GM12878 (cell line): ENCODE data around the gene MRPL49. TPM values are rescaled to one million over a fixed set of nuclear protein-coding genes. Genes with fewer than 3 reads are reported as not detected.
A peak's percentile ranks its signal among the peaks of the same experiment; 100 is the strongest.

Experiments
- BACH1 ChIP-seq: fragments of 450-650 bp; IDR thresholded peaks from 2 replicates; pipeline ENCODE4 v1.6.1; 2017; ENCODE audit warnings: mild to moderate bottlenecking, borderline replicate concordance
- BHLHE40 ChIP-seq, 2 experiments: fragments of 450-650 bp in 1 of 2; IDR thresholded peaks; 2 replicates each; pipeline ENCODE4 v1.6.1; 2011 to 2017; ENCODE audit warnings: low read depth in 2 of 2, borderline replicate concordance in 1 of 2, improper control_type of control experiment in 1 of 2, low read length in 1 of 2, mild to moderate bottlenecking in 1 of 2
- CHD1 ChIP-seq: IDR thresholded peaks from 2 replicates; pipeline ENCODE4 v1.6.1; 2012; ENCODE audit warnings: low read depth, low read length, improper control_type of control experiment
- CHD4 ChIP-seq: fragments of 200-600 bp; sonication (generic); IDR thresholded peaks from 2 replicates; pipeline ENCODE4 v1.6.1; 2016; ENCODE audit warnings: mild to moderate bottlenecking
- EP300 ChIP-seq, 2 experiments: fragments of 150-350 bp in 1 of 2; IDR thresholded peaks; 2 replicates each; pipeline ENCODE4 v1.6.1; 2011 to 2012; ENCODE audit warnings: low read depth in 2 of 2, low read length in 2 of 2, borderline replicate concordance in 1 of 2, improper control_type of control experiment in 1 of 2, inconsistent platforms in 1 of 2; ENCODE audit not compliant: control insufficient read depth in 1 of 2
- ESRRA ChIP-seq: IDR thresholded peaks from 2 replicates; pipeline ENCODE4 v1.6.1; 2012; ENCODE audit warnings: mild to moderate bottlenecking, low read length, improper control_type of control experiment
- FOS ChIP-seq: IDR thresholded peaks from 3 replicates; pipeline ENCODE4 v1.6.1; 2011; ENCODE audit warnings: borderline replicate concordance; ENCODE audit not compliant: insufficient read length; ENCODE audit errors: extremely low read depth
- HDGF ChIP-seq: fragments of 450-650 bp; IDR thresholded peaks from 2 replicates; pipeline ENCODE4 v1.6.1; 2016; ENCODE audit warnings: antibody characterized with exemption
- PML ChIP-seq: IDR thresholded peaks from 2 replicates; pipeline ENCODE4 v1.6.1; 2012; ENCODE audit warnings: low read length, inconsistent platforms
- SIN3A ChIP-seq: IDR thresholded peaks from 2 replicates; pipeline ENCODE4 v1.6.1; 2012; ENCODE audit warnings: low read depth, low read length, improper control_type of control experiment
- SRF ChIP-seq, 2 experiments: IDR thresholded peaks; 2 replicates each; pipeline ENCODE4 v1.6.1; 2011; ENCODE audit warnings: low read depth in 2 of 2, low read length in 2 of 2, mild to moderate bottlenecking in 1 of 2, moderate library complexity in 1 of 2
- TCF12 ChIP-seq: IDR thresholded peaks from 2 replicates; pipeline ENCODE4 v1.6.1; 2011; ENCODE audit warnings: low read depth, mild to moderate bottlenecking, low read length
- TCF7 ChIP-seq: IDR thresholded peaks from 2 replicates; pipeline ENCODE4 v1.6.1; 2014; ENCODE audit warnings: antibody characterized with exemption, borderline replicate concordance
- ZSCAN29 ChIP-seq: fragments of 450-650 bp; IDR thresholded peaks from 2 replicates; pipeline ENCODE4 v1.6.1; 2017; ENCODE audit warnings: mild to moderate bottlenecking, moderate library complexity
- polyA plus RNA-seq, 11 experiments: library from polyadenylated mRNA; depleted of rRNA in 4 of 11; unstranded in 6 of 11; stranded (reverse) in 5 of 11; fragments of >200 nt; fragmentation: Nextera tagmentation in 4 of 11; fragmentation: Illumina TruSeq in 1 of 11; extraction: Ambion mirVana in 4 of 11; extraction: Trizol in 1 of 11; gene quantifications; 1 replicate in 1 of 11; 2 replicates in 10 of 11; pipeline versions ENCODE4 v1.2.1 to v1.2.3, GENCODE V29; 2011 to 2016; ENCODE audit warnings: inconsistent platforms in 2 of 11, missing spikeins in 2 of 11, low read depth in 1 of 11
- total RNA-seq, 4 experiments: library from RNA; depleted of rRNA in 3 of 4; stranded (reverse); fragments of >200 nt in 3 of 4; fragmentation: Illumina TruSeq in 1 of 4; extraction: Trizol in 1 of 4; gene quantifications; 2 replicates each; pipeline versions ENCODE4 v1.2.1 to v1.2.3, GENCODE V29; 2013 to 2021
- TF ChIP-seq, protein P1 (sequence below): fragments of 450-650 bp; IDR thresholded peaks from 2 replicates; pipeline ENCODE4 v1.6.1; 2017; ENCODE audit warnings: borderline replicate concordance
- TF ChIP-seq, protein P2 (sequence below): IDR thresholded peaks from 2 replicates; pipeline ENCODE4 v1.6.1; 2012; ENCODE audit warnings: improper control_type of control experiment, low read depth, low read length; ENCODE audit not compliant: insufficient replicate concordance
- TF ChIP-seq, protein P3 (sequence below): IDR thresholded peaks from 2 replicates; pipeline ENCODE4 v1.6.1; 2011; ENCODE audit warnings: low read depth, mild to moderate bottlenecking, low read length, moderate library complexity, borderline replicate concordance; ENCODE audit errors: extremely low read depth
- TF ChIP-seq, protein P4 (sequence below): IDR thresholded peaks from 2 replicates; pipeline ENCODE4 v1.6.1; 2012; ENCODE audit warnings: low read depth, low read length, improper control_type of control experiment
- TF ChIP-seq, protein P5 (sequence below): fragments of 450-650 bp; formaldehyde crosslinking; IDR thresholded peaks from 2 replicates; pipeline ENCODE4 v1.4.0; 2022; ENCODE audit warnings: mild to moderate bottlenecking, moderate library complexity

Gene MRPL49
- total and polyA plus RNA-seq, 10 of the 15 experiments (the other 5 are each of a cell fraction or from before 2014, with no cell fraction given), result 42.0 to 116 (median 71.7) TPM

DNA sequence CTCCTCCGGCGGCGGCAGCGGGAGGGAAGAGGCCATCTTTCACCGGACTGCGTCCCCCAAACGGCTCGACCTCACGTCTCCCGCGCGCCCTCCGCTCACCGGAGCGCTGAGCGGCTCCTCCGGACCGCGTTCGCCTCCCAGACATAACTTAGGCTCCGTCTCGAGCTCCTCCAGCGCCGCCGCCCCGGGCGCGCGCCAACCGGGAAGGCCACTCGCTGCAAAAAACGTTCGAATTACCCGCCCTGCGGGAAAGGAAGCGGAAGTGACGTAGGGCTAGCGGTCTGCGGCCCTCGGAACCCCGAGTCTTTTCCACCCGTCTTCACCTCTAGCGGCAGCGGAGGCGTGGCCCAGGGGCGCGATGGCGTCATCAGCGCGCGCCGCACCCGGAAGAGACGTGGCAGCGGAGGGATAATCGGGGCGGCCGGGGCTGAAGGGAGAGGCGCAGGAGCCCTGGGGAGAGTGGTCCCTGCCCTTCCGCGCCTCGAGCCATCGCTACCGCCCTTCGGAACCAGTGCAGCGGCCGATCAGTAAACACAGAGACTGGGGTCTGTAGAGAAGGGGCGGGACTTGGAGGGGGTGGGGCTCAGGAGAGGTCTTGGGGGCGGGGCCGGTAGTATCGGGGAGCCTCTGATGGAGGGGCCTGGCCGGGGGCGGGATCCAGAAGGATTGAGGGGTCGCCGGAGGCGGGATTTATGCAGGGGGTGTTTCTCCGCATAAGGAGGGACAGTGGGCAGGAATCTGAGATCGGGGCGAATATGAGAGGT, 38.1 kb upstream of the MRPL49 start, which contains the start of the genes CDCA5 and ZFPL1 (continued):
- peak; percentile 80 for TF ChIP-seq ESRRA
- TF ChIP-seq BHLHE40 (IDR thresholded peaks at IDR 0.05; ENCODE audit: borderline replicate concordance in 1 of 2, low read depth in 2 of 2, low read length in 1 of 2), result peak; percentile 29 to 65; a peak in 3 of 4 replicates
- no peak for TF ChIP-seq CHD4
- no peak; the same call in 1 of the 2 replicates for TF ChIP-seq TCF12
- TF ChIP-seq FOS, result no peak
- peak; percentile 99 for TF ChIP-seq SIN3A
- peak; percentile 33; the same call in 1 of the 2 replicates for TF ChIP-seq BACH1
- TF ChIP-seq, protein P1, sequence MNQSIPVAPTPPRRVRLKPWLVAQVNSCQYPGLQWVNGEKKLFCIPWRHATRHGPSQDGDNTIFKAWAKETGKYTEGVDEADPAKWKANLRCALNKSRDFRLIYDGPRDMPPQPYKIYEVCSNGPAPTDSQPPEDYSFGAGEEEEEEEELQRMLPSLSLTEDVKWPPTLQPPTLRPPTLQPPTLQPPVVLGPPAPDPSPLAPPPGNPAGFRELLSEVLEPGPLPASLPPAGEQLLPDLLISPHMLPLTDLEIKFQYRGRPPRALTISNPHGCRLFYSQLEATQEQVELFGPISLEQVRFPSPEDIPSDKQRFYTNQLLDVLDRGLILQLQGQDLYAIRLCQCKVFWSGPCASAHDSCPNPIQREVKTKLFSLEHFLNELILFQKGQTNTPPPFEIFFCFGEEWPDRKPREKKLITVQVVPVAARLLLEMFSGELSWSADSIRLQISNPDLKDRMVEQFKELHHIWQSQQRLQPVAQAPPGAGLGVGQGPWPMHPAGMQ, result no peak
- no peak for TF ChIP-seq HDGF
- no peak for TF ChIP-seq ZSCAN29
- no peak for TF ChIP-seq TCF7
- peak; percentile 44 for TF ChIP-seq PML
- TF ChIP-seq, protein P2, sequence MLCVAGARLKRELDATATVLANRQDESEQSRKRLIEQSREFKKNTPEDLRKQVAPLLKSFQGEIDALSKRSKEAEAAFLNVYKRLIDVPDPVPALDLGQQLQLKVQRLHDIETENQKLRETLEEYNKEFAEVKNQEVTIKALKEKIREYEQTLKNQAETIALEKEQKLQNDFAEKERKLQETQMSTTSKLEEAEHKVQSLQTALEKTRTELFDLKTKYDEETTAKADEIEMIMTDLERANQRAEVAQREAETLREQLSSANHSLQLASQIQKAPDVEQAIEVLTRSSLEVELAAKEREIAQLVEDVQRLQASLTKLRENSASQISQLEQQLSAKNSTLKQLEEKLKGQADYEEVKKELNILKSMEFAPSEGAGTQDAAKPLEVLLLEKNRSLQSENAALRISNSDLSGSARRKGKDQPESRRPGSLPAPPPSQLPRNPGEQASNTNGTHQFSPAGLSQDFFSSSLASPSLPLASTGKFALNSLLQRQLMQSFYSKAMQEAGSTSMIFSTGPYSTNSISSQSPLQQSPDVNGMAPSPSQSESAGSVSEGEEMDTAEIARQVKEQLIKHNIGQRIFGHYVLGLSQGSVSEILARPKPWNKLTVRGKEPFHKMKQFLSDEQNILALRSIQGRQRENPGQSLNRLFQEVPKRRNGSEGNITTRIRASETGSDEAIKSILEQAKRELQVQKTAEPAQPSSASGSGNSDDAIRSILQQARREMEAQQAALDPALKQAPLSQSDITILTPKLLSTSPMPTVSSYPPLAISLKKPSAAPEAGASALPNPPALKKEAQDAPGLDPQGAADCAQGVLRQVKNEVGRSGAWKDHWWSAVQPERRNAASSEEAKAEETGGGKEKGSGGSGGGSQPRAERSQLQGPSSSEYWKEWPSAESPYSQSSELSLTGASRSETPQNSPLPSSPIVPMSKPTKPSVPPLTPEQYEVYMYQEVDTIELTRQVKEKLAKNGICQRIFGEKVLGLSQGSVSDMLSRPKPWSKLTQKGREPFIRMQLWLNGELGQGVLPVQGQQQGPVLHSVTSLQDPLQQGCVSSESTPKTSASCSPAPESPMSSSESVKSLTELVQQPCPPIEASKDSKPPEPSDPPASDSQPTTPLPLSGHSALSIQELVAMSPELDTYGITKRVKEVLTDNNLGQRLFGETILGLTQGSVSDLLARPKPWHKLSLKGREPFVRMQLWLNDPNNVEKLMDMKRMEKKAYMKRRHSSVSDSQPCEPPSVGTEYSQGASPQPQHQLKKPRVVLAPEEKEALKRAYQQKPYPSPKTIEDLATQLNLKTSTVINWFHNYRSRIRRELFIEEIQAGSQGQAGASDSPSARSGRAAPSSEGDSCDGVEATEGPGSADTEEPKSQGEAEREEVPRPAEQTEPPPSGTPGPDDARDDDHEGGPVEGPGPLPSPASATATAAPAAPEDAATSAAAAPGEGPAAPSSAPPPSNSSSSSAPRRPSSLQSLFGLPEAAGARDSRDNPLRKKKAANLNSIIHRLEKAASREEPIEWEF, result no peak
- TF ChIP-seq CHD1, result no peak
- TF ChIP-seq, protein P3, sequence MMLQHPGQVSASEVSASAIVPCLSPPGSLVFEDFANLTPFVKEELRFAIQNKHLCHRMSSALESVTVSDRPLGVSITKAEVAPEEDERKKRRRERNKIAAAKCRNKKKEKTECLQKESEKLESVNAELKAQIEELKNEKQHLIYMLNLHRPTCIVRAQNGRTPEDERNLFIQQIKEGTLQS, result peak; percentile 87; the same call in 1 of the 2 replicates
- peak in 1 of 2 experiments; percentile 22; a peak in 1 of 4 replicates for TF ChIP-seq EP300 (IDR thresholded peaks at IDR 0.05; ENCODE audit: borderline replicate concordance in 1 of 2, control insufficient read depth in 1 of 2, low read depth in 2 of 2, low read length in 2 of 2)
- peak; percentile 10 to 84; a peak in 3 of 4 replicates for TF ChIP-seq SRF (IDR thresholded peaks at IDR 0.05; ENCODE audit: low read depth in 2 of 2, low read length in 2 of 2)
- TF ChIP-seq, protein P4, sequence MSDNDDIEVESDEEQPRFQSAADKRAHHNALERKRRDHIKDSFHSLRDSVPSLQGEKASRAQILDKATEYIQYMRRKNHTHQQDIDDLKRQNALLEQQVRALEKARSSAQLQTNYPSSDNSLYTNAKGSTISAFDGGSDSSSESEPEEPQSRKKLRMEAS, result peak; percentile 94
- TF ChIP-seq, protein P5, sequence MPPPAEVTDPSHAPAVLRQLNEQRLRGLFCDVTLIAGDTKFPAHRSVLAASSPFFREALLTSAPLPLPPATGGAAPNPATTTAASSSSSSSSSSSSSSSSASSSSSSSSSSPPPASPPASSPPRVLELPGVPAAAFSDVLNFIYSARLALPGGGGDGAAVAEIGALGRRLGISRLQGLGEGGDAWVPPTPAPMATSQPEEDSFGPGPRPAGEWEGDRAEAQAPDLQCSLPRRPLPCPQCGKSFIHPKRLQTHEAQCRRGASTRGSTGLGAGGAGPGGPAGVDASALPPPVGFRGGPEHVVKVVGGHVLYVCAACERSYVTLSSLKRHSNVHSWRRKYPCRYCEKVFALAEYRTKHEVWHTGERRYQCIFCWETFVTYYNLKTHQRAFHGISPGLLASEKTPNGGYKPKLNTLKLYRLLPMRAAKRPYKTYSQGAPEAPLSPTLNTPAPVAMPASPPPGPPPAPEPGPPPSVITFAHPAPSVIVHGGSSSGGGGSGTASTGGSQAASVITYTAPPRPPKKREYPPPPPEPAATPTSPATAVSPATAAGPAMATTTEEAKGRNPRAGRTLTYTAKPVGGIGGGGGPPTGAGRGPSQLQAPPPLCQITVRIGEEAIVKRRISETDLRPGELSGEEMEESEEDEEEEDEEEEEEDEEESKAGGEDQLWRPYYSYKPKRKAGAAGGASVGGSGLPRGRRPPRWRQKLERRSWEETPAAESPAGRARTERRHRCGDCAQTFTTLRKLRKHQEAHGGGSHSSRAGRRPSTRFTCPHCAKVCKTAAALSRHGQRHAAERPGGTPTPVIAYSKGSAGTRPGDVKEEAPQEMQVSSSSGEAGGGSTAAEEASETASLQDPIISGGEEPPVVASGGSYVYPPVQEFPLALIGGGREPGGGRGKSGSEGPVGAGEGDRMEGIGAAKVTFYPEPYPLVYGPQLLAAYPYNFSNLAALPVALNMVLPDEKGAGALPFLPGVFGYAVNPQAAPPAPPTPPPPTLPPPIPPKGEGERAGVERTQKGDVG (CRISPR knock-in tag), result no peak
